DOHH2 (cell line): ENCODE measurements around the gene MASP1.

Experiments used
- EZH2phosphoT487 ChIP-seq: fragments of 200-600 bp; sonication (generic); IDR thresholded peaks from 2 replicates; pipeline ENCODE4 v1.6.1; 2017; ENCODE audit warnings: borderline replicate concordance, mild to moderate bottlenecking, antibody characterized with exemption, low read length, moderate library complexity, mixed read lengths
- TF ChIP-seq, protein P1 (sequence below): fragments of 200-600 bp; sonication (generic); IDR thresholded peaks from one replicate; pipeline ENCODE4 v1.5.1; 2014; ENCODE audit warnings: antibody characterized with exemption, mild to moderate bottlenecking, low read depth, low read length; ENCODE audit not compliant: poor library complexity, severe bottlenecking

DNA sequence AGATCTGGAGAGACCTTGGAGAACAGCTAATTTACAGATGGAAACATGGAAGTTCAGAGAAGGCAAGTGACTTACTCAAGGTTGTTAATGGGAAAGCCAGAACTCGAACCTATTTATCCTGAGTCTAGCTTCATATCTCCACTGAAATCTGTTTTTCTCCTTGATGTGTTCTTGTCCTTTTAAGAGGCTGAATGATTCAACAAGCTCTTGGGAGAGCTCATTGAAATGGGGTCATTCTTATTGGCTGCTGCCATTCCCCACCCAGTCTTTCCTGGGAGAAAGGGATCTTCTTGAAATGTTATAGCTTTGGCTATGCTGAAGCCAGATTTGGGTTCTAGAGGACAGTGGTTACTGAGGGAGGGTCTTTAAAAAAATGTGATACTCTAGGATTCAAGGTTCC, 53.3 kb downstream of the MASP1 start:
- TF ChIP-seq, protein P1, sequence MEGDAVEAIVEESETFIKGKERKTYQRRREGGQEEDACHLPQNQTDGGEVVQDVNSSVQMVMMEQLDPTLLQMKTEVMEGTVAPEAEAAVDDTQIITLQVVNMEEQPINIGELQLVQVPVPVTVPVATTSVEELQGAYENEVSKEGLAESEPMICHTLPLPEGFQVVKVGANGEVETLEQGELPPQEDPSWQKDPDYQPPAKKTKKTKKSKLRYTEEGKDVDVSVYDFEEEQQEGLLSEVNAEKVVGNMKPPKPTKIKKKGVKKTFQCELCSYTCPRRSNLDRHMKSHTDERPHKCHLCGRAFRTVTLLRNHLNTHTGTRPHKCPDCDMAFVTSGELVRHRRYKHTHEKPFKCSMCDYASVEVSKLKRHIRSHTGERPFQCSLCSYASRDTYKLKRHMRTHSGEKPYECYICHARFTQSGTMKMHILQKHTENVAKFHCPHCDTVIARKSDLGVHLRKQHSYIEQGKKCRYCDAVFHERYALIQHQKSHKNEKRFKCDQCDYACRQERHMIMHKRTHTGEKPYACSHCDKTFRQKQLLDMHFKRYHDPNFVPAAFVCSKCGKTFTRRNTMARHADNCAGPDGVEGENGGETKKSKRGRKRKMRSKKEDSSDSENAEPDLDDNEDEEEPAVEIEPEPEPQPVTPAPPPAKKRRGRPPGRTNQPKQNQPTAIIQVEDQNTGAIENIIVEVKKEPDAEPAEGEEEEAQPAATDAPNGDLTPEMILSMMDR: no peak
- no peak for TF ChIP-seq EZH2phosphoT487
